Right lobe of liver (tissue), 6 donors: ENCODE data around the gene DUOXA2. TPM values are rescaled to one million over a fixed set of nuclear protein-coding genes. Genes with fewer than 3 reads are reported as not detected.
"Not testable (repeated sequence)": the region's sequence is repeated elsewhere in the genome, so short reads cannot be mapped to it uniquely, and the experiment has no call there.

Experiments
- ATAC-seq, 4 donors: fragments of 200-7000 bp; cut with Tn5 transposase; one replicate each; pipeline ENCODE4 v1.9.1; 2020; ENCODE audit warnings: mild to moderate bottlenecking in 4 of 4, moderate library complexity in 4 of 4
- DNase-seq, 3 donors: peaks; one replicate each; pipeline ENCODE4 v3.0.0-alpha.2; 2020
- H3K27ac ChIP-seq, 3 donors: fragments of 200-600 bp; one replicate each; pipeline ENCODE4 v1.8.0; 2022
- H3K27me3 ChIP-seq, 2 donors: fragments of 200-600 bp; one replicate each; pipeline ENCODE4 v1.8.0; 2022
- H3K36me3 ChIP-seq, 4 donors: fragments of 200-600 bp; sonication (generic) in 1 of 4; one replicate each; pipeline versions ENCODE4 v1.5.1 to v1.8.0; 2017 to 2022; ENCODE audit warnings: control low read depth in 1 of 4
- H3K4me1 ChIP-seq, 4 donors: fragments of 200-600 bp; sonication (generic) in 1 of 4; one replicate each; pipeline versions ENCODE4 v1.5.1 to v1.8.0; 2017 to 2022; ENCODE audit warnings: control low read depth in 1 of 4
- H3K4me3 ChIP-seq, 3 donors: fragments of 200-600 bp; one replicate each; pipeline ENCODE4 v1.8.0; 2022
- H3K9me3 ChIP-seq, 4 donors: fragments of 200-600 bp; sonication (generic) in 1 of 4; one replicate each; pipeline versions ENCODE4 v1.5.1 to v1.8.0; 2017 to 2022; ENCODE audit warnings: control low read depth in 1 of 4
- CTCF ChIP-seq, 4 donors: fragments of 200-600 bp in 3 of 4; fragments of 450-650 bp in 1 of 4; IDR thresholded peaks; one replicate each; pipeline versions ENCODE4 v1.5.1 to v1.8.0; 2016 to 2022; ENCODE audit warnings: antibody characterized with exemption in 4 of 4, mild to moderate bottlenecking in 2 of 4
- POLR2A ChIP-seq: fragments of 450-650 bp; IDR thresholded peaks from one replicate; pipeline ENCODE4 v1.6.1; 2017; ENCODE audit warnings: antibody characterized with exemption, mild to moderate bottlenecking
- WGBS: methylation state at CpG from one replicate; pipeline ENCODE4 v1.1.6; 2018; ENCODE audit warnings: low coverage, low lambda C conversion rate; ENCODE audit not compliant: insufficient coverage; ENCODE audit errors: missing lambda C conversion rate; 5-methylcytosine and 5-hydroxymethylcytosine counted together
- intact Hi-C, 2 donors: fragments of 100-400 bp; cut with DNase I; formaldehyde crosslinking; loops; one replicate each; pipeline versions ENCODE4 v1.11.2 to v1.14.1; 2022
- total RNA-seq, 6 experiments: library from RNA; depleted of rRNA in 2 of 6; stranded (reverse); fragments of >200 nt in 2 of 6; fragmentation: NEBNext Ultra II Directional in 3 of 6; extraction: Animal tissue kit (Norgen Biotek cat#: 25700) in 3 of 6; gene quantifications; one replicate each; pipeline versions ENCODE4 v1.1.0 to v1.2.4, GENCODE V29; 2016 to 2023
- donor health status: DM: no; HTN: yes; CAD: no.
- donor health status: DM: no; HTN: no; CAD: no.
- donor health status: DM: no; HTN: no; CAD: no.
- donor health status: DM: no; HTN: yes; CAD: no.
- donor health status: DM: no; HTN: yes; CAD: no.

DUOXA2 gene
- total RNA-seq, 6 experiments from 2014 or later: 1.4 TPM; not detected in 5

- Histone ChIP-seq H3K4me1 (no peaks in the 10 kb centered on the region), H3K4me3 (no peak overlapping the region), H3K27ac (no peak overlapping the region), H3K36me3 (no peaks in the 10 kb centered on the region), H3K27me3 (no peaks in the 10 kb centered on the region), H3K9me3 (no peaks in the 10 kb centered on the region)
- no peak for TF ChIP-seq POLR2A
- no peak for TF ChIP-seq CTCF (IDR thresholded peaks at IDR 0.05)
- intact Hi-C loops: no loop called here
- WGBS: 92% methylated on average over 6 of the region's 23 CpGs
- DNase-seq: no peak
- no peak for ATAC-seq
Measured at GRCh38 chr15:45099549-45100165, 14.5 kb upstream of the DUOXA2 start.

GRCh38 chr15:45100884-45101625, 13.1 kb upstream of the DUOXA2 start:
- WGBS: 86% methylated on average over 5 of the region's 7 CpGs
- no peaks in the 10 kb centered on the region for H3K27me3 ChIP-seq
- intact Hi-C loops: no loop called here
- DNase-seq: no peak
- TF ChIP-seq POLR2A (no peak), CTCF (IDR thresholded peaks at IDR 0.05) (no peak)
- no peak for ATAC-seq
- H3K27ac ChIP-seq: no peak overlapping the region
- H3K9me3 ChIP-seq: no peaks in the 10 kb centered on the region
- H3K4me3 ChIP-seq: no peak overlapping the region
- no peaks in the 10 kb centered on the region for H3K4me1 ChIP-seq
- no peaks in the 10 kb centered on the region for H3K36me3 ChIP-seq

- no peak for ATAC-seq
- DNase-seq: no peak
- no peaks in the 10 kb centered on the region for H3K9me3 ChIP-seq
- H3K36me3 ChIP-seq: no peaks in the 10 kb centered on the region
- no peak overlapping the region for H3K27ac ChIP-seq
- 88% methylated on average over 10 of the region's 12 CpGs for whole genome bisulfite sequencing
- no peak overlapping the region for H3K4me3 ChIP-seq
- H3K27me3 ChIP-seq: no peaks in the 10 kb centered on the region
- intact Hi-C loops: no loop called here
- no peaks in the 10 kb centered on the region for H3K4me1 ChIP-seq
- TF ChIP-seq CTCF (IDR thresholded peaks at IDR 0.05) (no peak), POLR2A (no peak)
Measured at GRCh38 chr15:45101749-45102148, 12.4 kb upstream of the DUOXA2 start.

DNA sequence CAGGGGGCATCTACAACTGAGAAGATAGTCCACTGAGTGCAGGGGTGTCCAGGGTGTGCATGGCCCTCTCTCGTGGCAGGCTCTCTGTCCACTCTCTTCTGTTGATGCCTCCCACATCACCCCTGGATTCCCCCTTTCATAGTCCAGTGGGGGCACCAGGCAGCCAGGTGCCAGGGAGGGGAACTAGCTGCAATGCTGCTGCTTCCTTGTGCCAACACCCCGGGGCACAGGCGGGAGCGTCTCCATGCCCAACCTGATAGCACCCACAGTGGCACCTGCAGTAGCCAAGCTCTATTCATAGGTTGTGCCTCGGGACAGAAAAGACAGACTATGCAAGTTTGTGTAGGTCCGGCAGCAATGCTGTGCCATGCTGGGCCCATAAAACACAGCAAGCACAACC, 11.9 kb upstream of the DUOXA2 start:
- Histone ChIP-seq H3K4me3 (no peak overlapping the region), H3K9me3 (no peaks in the 10 kb centered on the region), H3K27ac (no peak overlapping the region), H3K4me1 (no peaks in the 10 kb centered on the region), H3K27me3 (no peaks in the 10 kb centered on the region), H3K36me3 (no peaks in the 10 kb centered on the region)
- ATAC-seq (no peak), DNase-seq (no peak)
- TF ChIP-seq POLR2A: no peak
- TF ChIP-seq CTCF (IDR thresholded peaks at IDR 0.05): no peak
- intact Hi-C loops: no loop called here
- 80% methylated on average over 2 of the region's 6 CpGs for WGBS

GRCh38 chr15:45104170-45104569, 10.0 kb upstream of the DUOXA2 start:
- H3K36me3 ChIP-seq, H3K27ac ChIP-seq, H3K9me3 ChIP-seq, H3K4me3 ChIP-seq, ATAC-seq, H3K4me1 ChIP-seq, intact Hi-C loops, DNase-seq, H3K27me3 ChIP-seq: not testable (repeated sequence)
- 71% methylated on average over 1 of the region's 9 CpGs for WGBS
